ENCODE measurements around the gene TMEM255A. TPM values are rescaled to one million over a fixed set of nuclear protein-coding genes. Genes with fewer than 3 reads are reported as not detected.

TMEM255A gene
- total and polyA plus RNA-seq, 2 of the 4 experiments (the other 2 are of a cell fraction) = 0.03 TPM; not detected in 1

- TF ChIP-seq, protein P1, sequence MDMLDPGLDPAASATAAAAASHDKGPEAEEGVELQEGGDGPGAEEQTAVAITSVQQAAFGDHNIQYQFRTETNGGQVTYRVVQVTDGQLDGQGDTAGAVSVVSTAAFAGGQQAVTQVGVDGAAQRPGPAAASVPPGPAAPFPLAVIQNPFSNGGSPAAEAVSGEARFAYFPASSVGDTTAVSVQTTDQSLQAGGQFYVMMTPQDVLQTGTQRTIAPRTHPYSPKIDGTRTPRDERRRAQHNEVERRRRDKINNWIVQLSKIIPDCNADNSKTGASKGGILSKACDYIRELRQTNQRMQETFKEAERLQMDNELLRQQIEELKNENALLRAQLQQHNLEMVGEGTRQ (IDR thresholded peaks at IDR 0.05; ENCODE audit: low read depth, low read length) = no peak
- TF ChIP-seq MXI1 (IDR thresholded peaks at IDR 0.05; ENCODE audit: borderline replicate concordance, low read depth, low read length) = no peak
- no peak for TF ChIP-seq RFX5 (IDR thresholded peaks at IDR 0.05; ENCODE audit: low read depth, low read length)
- TF ChIP-seq RCOR1 (IDR thresholded peaks at IDR 0.05; ENCODE audit: insufficient replicate concordance, low read length) = no peak
- no peak for TF ChIP-seq MAFK (IDR thresholded peaks at IDR 0.05; ENCODE audit: low read depth, low read length)
- no peak for TF ChIP-seq SMC3 (IDR thresholded peaks at IDR 0.05; ENCODE audit: low read depth, low read length)
- WGBS, 2 experiments (ENCODE audit: extremely low coverage in 2 of 2, insufficient read length in 1 of 2) = no CpG with 5 or more reads among the region's 2 CpGs
- CTCF ChIA-PET = no interaction called here
These were observed 4.6 kb downstream of the TMEM255A start for GRCh38 chrX:120306630-120307029.

More at GRCh38 chrX:120306630-120307029, 4.6 kb downstream of the TMEM255A start:
- ATAC-seq (ENCODE audit: low read depth) = no peak
- Histone ChIP-seq H2AK5ac (ENCODE audit: low read depth, low read length) (no peak overlapping the region), H3K9me1 (ENCODE audit: insufficient read depth, low read length) (no peaks in the 10 kb centered on the region), H3K27me3 (ENCODE audit: control insufficient read depth, insufficient read depth, low read length) (peaks cover 38% of the 10 kb centered on the region), H2BK15ac (ENCODE audit: low read depth, low read length) (no peak overlapping the region), H3K4me3 (ENCODE audit: insufficient read depth, low read depth, low read length) (no peak overlapping the region), H3K9me3 (ENCODE audit: control insufficient read depth, insufficient read depth, low read length) (peaks cover 2% of the 10 kb centered on the region; the same call in 1 of the 2 replicates), H3K56ac (ENCODE audit: extremely low read depth, insufficient read depth, low read length) (no peak overlapping the region), H4K91ac (ENCODE audit: insufficient read depth, low read depth, low read length) (no peak overlapping the region), H3K14ac (replicated peaks; ENCODE audit: low read depth, low read length) (no peak overlapping the region), H3K4me1 (ENCODE audit: control insufficient read depth, insufficient read depth, low read length) (no peaks in the 10 kb centered on the region), H3K23ac (ENCODE audit: low read depth, low read length) (no peak overlapping the region), H3K18ac (ENCODE audit: low read depth, low read length) (no peak overlapping the region), H3K36me3 (ENCODE audit: control insufficient read depth, insufficient read depth, low read length) (no peaks in the 10 kb centered on the region), H3K9ac (ENCODE audit: low read depth, low read length) (no peak overlapping the region), H3K4ac (ENCODE audit: low read depth, low read length) (no peak overlapping the region), H4K8ac (ENCODE audit: low read depth in 2 of 2, low read length in 2 of 2) (no peak overlapping the region), H3K4me2 (ENCODE audit: low read depth, low read length) (no peak overlapping the region), H2AK9ac (replicated peaks; ENCODE audit: low read depth, low read length, poor library complexity) (no peak overlapping the region), H3K79me1 (ENCODE audit: low read depth in 1 of 2, low read length in 2 of 2) (no peaks in the 10 kb centered on the region), H3K27ac (ENCODE audit: insufficient read depth, low read length) (no peak overlapping the region), H2BK120ac (ENCODE audit: low read depth, low read length) (no peak overlapping the region), H4K5ac (ENCODE audit: low read depth, low read length) (no peak overlapping the region), H2BK5ac (ENCODE audit: low read depth, low read length, poor library complexity, severe bottlenecking) (no peak overlapping the region), H2AFZ (replicated peaks; ENCODE audit: low read length, poor library complexity) (no peak overlapping the region), H4K20me1 (ENCODE audit: insufficient read depth, low read length) (no peaks in the 10 kb centered on the region; the same call in 1 of the 2 replicates), H2BK20ac (ENCODE audit: low read depth, low read length) (no peak overlapping the region)
- in situ Hi-C loops (cut with MboI; ENCODE audit: low sequenced_read_pairs) (no loop called here), intact Hi-C loops (cut with micrococcal nuclease) (no loop called here), dilution Hi-C loops (cut with HindIII; ENCODE audit: low sequenced_read_pairs, unreplicated experiment) (no loop called here)
- BruUV-seq (replicated peaks) = no TSS peak
- POLR2A ChIA-PET (ENCODE audit: unreplicated experiment) = no interaction called here
- DNase-seq = no peak
